OCI-LY7 (cell line): ENCODE data around the gene TRMO. TPM values are rescaled to one million over a fixed set of nuclear protein-coding genes. Genes with fewer than 3 reads are reported as not detected.

Experiments
- BruUV-seq: library from RNA; stranded (reverse); fragments of 400-500 nt; replicated peaks from 2 replicates; lab custom pipeline; 2021; lab: Mats Ljungman, UMichigan
- CTCF ChIA-PET: fragments of 300-600 bp; sonication (Branson Sonifier 250); formaldehyde crosslinking; loops from one replicate; lab custom pipeline; 2022; ENCODE audit warnings: antibody characterized with exemption; ENCODE audit not compliant: unreplicated experiment; lab: Charles Lee
- POLR2A ChIA-PET: fragments of 300-600 bp; sonication (Branson Sonifier 250); formaldehyde crosslinking; loops from one replicate; lab custom pipeline; 2022; ENCODE audit warnings: antibody characterized with exemption; lab: Charles Lee
- DNase-seq: peaks from one replicate; pipeline ENCODE4 v3.0.0-alpha.2; 2015; ENCODE audit warnings: low spot score
- H2AFZ ChIP-seq: fragments of 200-600 bp; sonication (generic), shearing (Covaris generic); 2 replicates; pipeline ENCODE4 v1.6.1; 2014; ENCODE audit warnings: mild to moderate bottlenecking, antibody characterized with exemption, low read length, moderate library complexity
- H3K27ac ChIP-seq: fragments of 200-600 bp; sonication (generic); 2 replicates; pipeline ENCODE4 v1.5.1; 2014; ENCODE audit warnings: mixed run types, low read depth, mild to moderate bottlenecking, moderate library complexity, low read length, inconsistent platforms; ENCODE audit not compliant: poor library complexity, severe bottlenecking
- H3K36me3 ChIP-seq: fragments of 200-600 bp; sonication (generic); 2 replicates; pipeline ENCODE4 v1.6.1; 2014; ENCODE audit warnings: mild to moderate bottlenecking, antibody characterized with exemption, low read length, moderate library complexity, mixed read lengths; ENCODE audit not compliant: insufficient read depth
- H3K4me1 ChIP-seq: fragments of 200-600 bp; sonication (generic); 2 replicates; pipeline ENCODE4 v1.5.1; 2014; ENCODE audit warnings: mild to moderate bottlenecking, low read length; ENCODE audit not compliant: insufficient read depth, poor library complexity, severe bottlenecking
- H3K4me2 ChIP-seq: fragments of 200-600 bp; sonication (generic); 2 replicates; pipeline ENCODE4 v1.6.1; 2014; ENCODE audit warnings: mild to moderate bottlenecking, low read length
- H3K4me3 ChIP-seq: fragments of 200-600 bp; sonication (generic); 2 replicates; pipeline ENCODE4 v1.5.1; 2014; ENCODE audit warnings: mild to moderate bottlenecking, low read depth, low read length; ENCODE audit not compliant: poor library complexity, severe bottlenecking
- H3K79me2 ChIP-seq: fragments of 200-600 bp; sonication (generic); 2 replicates; pipeline ENCODE4 v1.6.1; 2016; ENCODE audit warnings: low read depth, mild to moderate bottlenecking, low read length, moderate library complexity, mixed read lengths; ENCODE audit not compliant: insufficient read depth
- H3K9me2 ChIP-seq: fragments of 200-600 bp; sonication (generic); 2 replicates; pipeline ENCODE4 v1.6.1; 2016; ENCODE audit warnings: mild to moderate bottlenecking, low read length, mixed read lengths; ENCODE audit not compliant: insufficient read depth
- H3K9me3 ChIP-seq: fragments of 200-600 bp; sonication (generic); 2 replicates; pipeline ENCODE4 v1.6.1; 2014; ENCODE audit warnings: mild to moderate bottlenecking, mixed run types, low read length, mixed read lengths
- H4K20me1 ChIP-seq: fragments of 200-600 bp; sonication (generic); 2 replicates; pipeline ENCODE4 v1.6.1; 2014; ENCODE audit warnings: mild to moderate bottlenecking, antibody characterized with exemption, low read length, moderate library complexity, mixed read lengths; ENCODE audit not compliant: insufficient read depth
- CTCF ChIP-seq: fragments of 200-600 bp; sonication (generic); conservative IDR thresholded peaks from 2 replicates; pipeline ENCODE4 v1.5.1; 2014; ENCODE audit warnings: mild to moderate bottlenecking, antibody characterized with exemption, low read length, moderate library complexity, mixed read lengths
- EZH2phosphoT487 ChIP-seq: fragments of 200-600 bp; sonication (generic); IDR thresholded peaks from 2 replicates; pipeline ENCODE4 v1.6.1; 2018; ENCODE audit warnings: low read depth, borderline replicate concordance, mild to moderate bottlenecking, mixed run types, antibody characterized with exemption, low read length, moderate library complexity, mixed read lengths
- intact Hi-C: fragments of 100-400 bp; cut with micrococcal nuclease; formaldehyde crosslinking; loops from one replicate; pipeline ENCODE4 v1.10.0; 2022; ENCODE audit not compliant: unreplicated experiment
- total RNA-seq, 2 experiments: library from RNA; depleted of rRNA in 1 of 2; stranded (reverse); fragments of >200 nt in 1 of 2; shearing (Covaris generic) in 1 of 2; gene quantifications; 2 replicates each; pipeline ENCODE4 v1.2.3, GENCODE V29; 2014 to 2022

TRMO gene
- total RNA-seq, 2 experiments from 2014 or later = 10.9 to 17.6 TPM

- Histone ChIP-seq H2AFZ (no peak overlapping the region), H3K36me3 (no peaks in the 10 kb centered on the region), H3K9me3 (no peaks in the 10 kb centered on the region), H3K4me3 (no peak overlapping the region), H3K4me2 (no peak overlapping the region), H3K9me2 (no peaks in the 10 kb centered on the region), H3K79me2 (no peaks in the 10 kb centered on the region), H3K27ac (no peak overlapping the region), H3K4me1 (peaks cover 12% of the 10 kb centered on the region), H4K20me1 (no peaks in the 10 kb centered on the region)
- intact Hi-C loops = no loop called here
- DNase-seq = no peak
- POLR2A ChIA-PET = interaction anchor here (1.1 to 1.7 kb wide), 5 partner anchors 8 to 41 kb away, joined by 3 to 4 read pairs (median 4); partner anchors contain the start of genes HEMGN and TRMO
- no TSS peak for BruUV-seq
- CTCF ChIA-PET = interaction anchor here (0.6 kb wide), 1 partner anchor 17 kb away, joined by 3 read pairs; no protein-coding TSS in a partner anchor
- no peak for TF ChIP-seq EZH2phosphoT487
- no peak for TF ChIP-seq CTCF
Measured at GRCh38 chr9:97963232-97963631, 40.9 kb upstream of the TRMO start.

GRCh38 chr9:97962575-97962974, 40.3 kb upstream of the TRMO start:
- Histone ChIP-seq H3K27ac (no peak overlapping the region), H3K9me2 (no peaks in the 10 kb centered on the region), H3K36me3 (no peaks in the 10 kb centered on the region), H3K79me2 (no peaks in the 10 kb centered on the region), H2AFZ (no peak overlapping the region), H3K9me3 (no peaks in the 10 kb centered on the region), H3K4me2 (no peak overlapping the region), H3K4me1 (peaks cover 12% of the 10 kb centered on the region), H4K20me1 (no peaks in the 10 kb centered on the region), H3K4me3 (no peak overlapping the region)
- ChIA-PET CTCF (interaction anchor here (1.2 kb wide), 1 partner anchor 40 kb away, joined by 3 read pairs; no protein-coding TSS in a partner anchor), POLR2A (interaction anchor here (1.1 to 1.7 kb wide), 4 partner anchors 9 to 55 kb away, joined by 4 read pairs; partner anchors contain the start of gene TRMO)
- DNase-seq = no peak
- BruUV-seq = no TSS peak
- TF ChIP-seq CTCF = no peak
- no peak for TF ChIP-seq EZH2phosphoT487
- intact Hi-C loops = no loop called here

GRCh38 chr9:97962136-97962535, 39.8 kb upstream of the TRMO start:
- Histone ChIP-seq H3K4me1 (peaks cover 10% of the 10 kb centered on the region), H3K9me3 (no peaks in the 10 kb centered on the region), H3K36me3 (no peaks in the 10 kb centered on the region), H3K4me2 (no peak overlapping the region), H3K27ac (no peak overlapping the region), H2AFZ (no peak overlapping the region), H3K79me2 (no peaks in the 10 kb centered on the region), H4K20me1 (no peaks in the 10 kb centered on the region), H3K9me2 (no peaks in the 10 kb centered on the region), H3K4me3 (no peak overlapping the region)
- DNase-seq = no peak
- TF ChIP-seq CTCF = no peak
- TF ChIP-seq EZH2phosphoT487 = no peak
- intact Hi-C loops = no loop called here
- POLR2A ChIA-PET = interaction anchor here (0.5 to 1.7 kb wide), 4 partner anchors 10 to 262 kb away, joined by 4 to 5 read pairs (median 4); no protein-coding TSS in a partner anchor
- no TSS peak for BruUV-seq
- CTCF ChIA-PET = interaction anchor here (1.2 kb wide), 1 partner anchor 39 kb away, joined by 3 read pairs; no protein-coding TSS in a partner anchor
